SH-SY5Y (cell line): Measurements from ENCODE around the gene PPP1CA.

ENCODE experiments used
- GATA2 ChIP-seq: IDR thresholded peaks from 2 replicates; pipeline ENCODE4 v1.6.1; 2011; ENCODE audit warnings: mild to moderate bottlenecking, low read depth, low read length
- GATA3 ChIP-seq: IDR thresholded peaks from 2 replicates; pipeline ENCODE4 v1.6.1; 2011; ENCODE audit warnings: low read depth, mild to moderate bottlenecking, low read length, moderate library complexity

DNA sequence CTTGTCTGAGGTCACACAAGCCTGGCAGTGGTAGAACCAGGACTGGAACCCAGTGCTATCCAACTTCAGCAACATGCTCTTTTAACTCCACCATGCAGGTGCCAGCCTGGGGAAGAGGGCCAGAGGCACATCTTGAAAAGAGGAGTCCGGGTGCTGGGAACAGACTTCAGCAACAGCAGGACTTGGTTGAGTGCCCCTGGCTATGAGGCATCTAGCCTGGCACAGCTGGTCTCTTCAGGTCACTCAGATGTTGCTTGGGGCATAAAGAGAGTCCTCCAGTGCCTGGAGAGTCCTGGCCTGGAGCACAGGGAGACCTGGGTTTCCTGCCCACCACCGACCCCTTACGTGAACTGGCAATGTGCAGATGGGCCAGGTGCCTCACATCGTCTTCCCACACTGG is 23.1 kb downstream of the PPP1CA start:
- TF ChIP-seq GATA2 (no peak), GATA3 (no peak)
